H9 (cell line): ENCODE measurements around the gene TMEM134. TPM values are rescaled to one million over a fixed set of nuclear protein-coding genes. Genes with fewer than 3 reads are reported as not detected.

ENCODE experiments used
- DNase-seq: peaks from one replicate; pipeline ENCODE4 v3.0.0-alpha.2; 2017
- H2AFZ ChIP-seq: one replicate; pipeline ENCODE4 v1.6.1; 2013; ENCODE audit warnings: mild to moderate bottlenecking, low read length, control low read depth, moderate library complexity
- H2AK5ac ChIP-seq: 2 replicates; pipeline ENCODE4 v1.6.1; 2013; ENCODE audit warnings: low read length, control low read depth, mixed read lengths; ENCODE audit not compliant: insufficient read length
- H2BK120ac ChIP-seq: one replicate; pipeline ENCODE4 v1.6.1; 2013; ENCODE audit warnings: low read depth, mild to moderate bottlenecking, low read length, control low read depth, inconsistent platforms; ENCODE audit not compliant: poor library complexity, severe bottlenecking
- H2BK12ac ChIP-seq: 2 replicates; pipeline ENCODE4 v1.6.1; 2013; ENCODE audit warnings: low read length, control low read depth, mixed read lengths, low read depth; ENCODE audit not compliant: insufficient read length
- H2BK15ac ChIP-seq: 2 replicates; pipeline ENCODE4 v1.6.1; 2013; ENCODE audit warnings: low read depth, low read length, control low read depth
- H2BK20ac ChIP-seq: one replicate; pipeline ENCODE4 v1.6.1; 2013; ENCODE audit warnings: low read depth, mild to moderate bottlenecking, low read length, control low read depth, inconsistent platforms; ENCODE audit not compliant: poor library complexity, severe bottlenecking
- H2BK5ac ChIP-seq: 2 replicates; pipeline ENCODE4 v1.6.1; 2013; ENCODE audit warnings: low read length, control low read depth, mixed read lengths; ENCODE audit not compliant: insufficient read length
- H3K14ac ChIP-seq: 2 replicates; pipeline ENCODE4 v1.6.1; 2013; ENCODE audit warnings: low read length, control low read depth; ENCODE audit not compliant: insufficient read depth
- H3K18ac ChIP-seq: 2 replicates; pipeline ENCODE4 v1.6.1; 2013; ENCODE audit warnings: low read depth, mild to moderate bottlenecking, mixed read lengths, low read length, control low read depth; ENCODE audit not compliant: insufficient read length
- H3K23ac ChIP-seq: 2 replicates; pipeline ENCODE4 v1.6.1; 2013; ENCODE audit warnings: low read length, control low read depth, mixed read lengths, low read depth; ENCODE audit not compliant: insufficient read length
- H3K23me2 ChIP-seq: 2 replicates; pipeline ENCODE4 v1.6.1; 2013; ENCODE audit warnings: low read depth, mild to moderate bottlenecking, mixed read lengths, low read length, control low read depth; ENCODE audit not compliant: insufficient read length, poor library complexity, severe bottlenecking
- H3K27ac ChIP-seq: 2 replicates; pipeline ENCODE4 v1.5.1; 2013; ENCODE audit warnings: low read length, control low read depth, mixed read lengths, low read depth; ENCODE audit not compliant: insufficient read length
- H3K27me3 ChIP-seq: 2 replicates; pipeline ENCODE4 v1.6.1; 2013; ENCODE audit warnings: low read length, control low read depth, inconsistent platforms; ENCODE audit not compliant: insufficient read depth
- H3K4ac ChIP-seq: 2 replicates; pipeline ENCODE4 v1.6.1; 2013; ENCODE audit warnings: low read depth, mild to moderate bottlenecking, control low read depth, inconsistent platforms, low read length, moderate library complexity
- H3K4me1 ChIP-seq: 2 replicates; pipeline ENCODE4 v1.6.1; 2013; ENCODE audit warnings: low read length, control low read depth, inconsistent platforms; ENCODE audit not compliant: insufficient read depth
- H3K4me2 ChIP-seq: 2 replicates; pipeline ENCODE4 v1.6.1; 2013; ENCODE audit warnings: low read length, control low read depth, mixed read lengths; ENCODE audit not compliant: insufficient read length, insufficient read depth
- H3K56ac ChIP-seq: 2 replicates; pipeline ENCODE4 v1.6.1; 2013; ENCODE audit warnings: low read depth, mild to moderate bottlenecking, mixed read lengths, low read length, control low read depth; ENCODE audit not compliant: insufficient read length
- H3K79me1 ChIP-seq: 2 replicates; pipeline ENCODE4 v1.6.1; 2013; ENCODE audit warnings: low read depth, mild to moderate bottlenecking, moderate library complexity, low read length, control low read depth, inconsistent platforms; ENCODE audit not compliant: insufficient read depth, poor library complexity, severe bottlenecking
- H3K79me2 ChIP-seq: 2 replicates; pipeline ENCODE4 v1.6.1; 2013; ENCODE audit warnings: low read length, control low read depth, inconsistent platforms; ENCODE audit not compliant: insufficient read depth
- H3K9ac ChIP-seq: 2 replicates; pipeline ENCODE4 v1.6.1; 2013; ENCODE audit warnings: low read length, control low read depth, mixed read lengths; ENCODE audit not compliant: insufficient read length; ENCODE audit errors: extremely low read depth
- H3K9me3 ChIP-seq: one replicate; pipeline ENCODE4 v1.6.1; 2013; ENCODE audit warnings: low read depth, low read length, inconsistent platforms; ENCODE audit not compliant: control insufficient read depth
- H3T11ph ChIP-seq: one replicate; pipeline ENCODE4 v1.6.1; 2013; ENCODE audit warnings: mild to moderate bottlenecking, low read length, control low read depth, inconsistent platforms
- H4K20me1 ChIP-seq: one replicate; pipeline ENCODE4 v1.6.1; 2013; ENCODE audit not compliant: control insufficient read depth, insufficient read length, insufficient read depth
- H4K5ac ChIP-seq: 2 replicates; pipeline ENCODE4 v1.6.1; 2013; ENCODE audit warnings: low read depth, mild to moderate bottlenecking, mixed read lengths, low read length, control low read depth; ENCODE audit not compliant: insufficient read length
- H4K8ac ChIP-seq: replicated peaks from 2 replicates; pipeline ENCODE4 v1.6.1; 2013; ENCODE audit warnings: low read length, control low read depth, mixed read lengths, low read depth; ENCODE audit not compliant: insufficient read length
- H4K91ac ChIP-seq: 2 replicates; pipeline ENCODE4 v1.6.1; 2013; ENCODE audit warnings: low read depth, mild to moderate bottlenecking, moderate library complexity, mixed read lengths, low read length, control low read depth; ENCODE audit not compliant: insufficient read length
- H3K27ac Mint-ChIP-seq, 3 experiments: 2 replicates in 2 of 3; 3 replicates in 1 of 3; pipeline ENCODE4 v1.8.0; 2020 to 2021; ENCODE audit warnings: mixed read lengths in 3 of 3, mild to moderate bottlenecking in 1 of 3, moderate library complexity in 1 of 3
- H3K27me3 Mint-ChIP-seq: 2 replicates; pipeline ENCODE4 v1.8.0; 2021; ENCODE audit warnings: low read depth, mild to moderate bottlenecking, moderate library complexity, mixed read lengths
- H3K36me3 Mint-ChIP-seq, 3 experiments: 2 replicates in 2 of 3; 3 replicates in 1 of 3; pipeline ENCODE4 v1.8.0; 2020 to 2021; ENCODE audit warnings: low read depth in 3 of 3, mixed read lengths in 3 of 3; ENCODE audit not compliant: insufficient read depth in 1 of 3
- H3K4me1 Mint-ChIP-seq, 2 experiments: 2 replicates each; pipeline ENCODE4 v1.8.0; 2020; ENCODE audit warnings: mixed read lengths in 2 of 2
- H3K4me3 Mint-ChIP-seq, 2 experiments: 2 replicates in 1 of 2; 3 replicates in 1 of 2; pipeline ENCODE4 v1.8.0; 2020 to 2021; ENCODE audit warnings: mild to moderate bottlenecking in 2 of 2, mixed read lengths in 2 of 2, moderate library complexity in 1 of 2
- H3K9me3 Mint-ChIP-seq, 2 experiments: 2 replicates in 1 of 2; 3 replicates in 1 of 2; pipeline ENCODE4 v1.8.0; 2020; ENCODE audit warnings: mild to moderate bottlenecking in 2 of 2, mixed read lengths in 2 of 2, moderate library complexity in 1 of 2
- WGBS: extraction: QIAGEN DNeasy Blood & Tissue Kit; methylation state at CpG from one replicate; pipeline ENCODE4 v1.1.7; 2013; ENCODE audit warnings: missing lambda C conversion rate, low lambda C conversion rate, mixed read lengths; ENCODE audit not compliant: insufficient read length; ENCODE audit errors: extremely low coverage; 5-methylcytosine and 5-hydroxymethylcytosine counted together
- total RNA-seq: library from RNA; stranded (reverse); gene quantifications from 2 replicates; pipeline ENCODE4 v1.2.1, GENCODE V29; 2021
- TF ChIP-seq, protein P1 (sequence below): fragments of 200-600 bp; sonication (generic); conservative IDR thresholded peaks from 3 replicates; pipeline ENCODE4 v1.8.0; 2021; ENCODE audit warnings: antibody characterized with exemption, mild to moderate bottlenecking

TMEM134 gene
- total RNA-seq, 1 experiment from 2014 or later: 53.6 TPM

DNA sequence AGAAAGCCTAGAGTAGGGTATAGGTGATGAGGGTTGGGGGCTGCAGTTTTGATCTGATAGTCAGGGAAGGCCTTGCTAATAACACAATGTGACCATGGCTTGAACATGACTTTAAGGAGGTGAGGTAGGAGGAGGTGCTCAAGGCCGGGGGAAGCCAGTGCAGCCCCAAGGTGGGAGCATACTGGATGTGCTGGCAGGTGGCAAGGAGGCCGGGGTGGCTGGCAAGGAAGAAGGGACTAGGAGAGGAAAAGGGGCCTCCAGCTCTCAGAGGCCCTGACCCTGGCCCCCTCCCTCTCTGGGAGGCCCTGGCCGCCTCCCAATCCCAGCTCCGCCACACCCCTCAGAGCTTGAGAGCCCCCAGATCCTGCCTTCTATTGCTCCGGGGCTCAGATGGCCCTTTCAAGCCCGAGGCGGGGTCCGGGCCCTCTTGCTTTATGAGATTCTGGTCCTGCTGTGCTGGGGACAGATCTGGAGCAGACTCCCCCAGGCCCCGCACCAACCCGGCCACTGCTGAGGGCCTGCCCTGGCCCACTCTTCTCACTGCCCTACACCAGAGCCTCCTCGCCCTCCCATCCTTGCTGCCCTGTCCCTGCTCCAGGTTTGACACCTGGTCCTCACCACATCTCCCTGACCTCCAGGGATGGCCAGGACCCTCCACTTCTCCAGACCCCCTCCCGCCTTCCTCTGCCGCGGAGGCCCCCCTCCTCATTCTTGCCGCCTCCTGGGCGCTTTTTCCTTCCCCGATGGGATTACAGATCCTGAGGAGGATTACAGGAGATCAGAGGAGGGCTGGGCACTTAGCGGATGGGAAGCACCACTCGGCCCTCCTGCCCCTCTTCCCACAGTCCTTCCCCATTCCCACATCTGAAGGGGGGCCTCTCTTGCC, 34.3 kb upstream of the TMEM134 start:
- Histone ChIP-seq H3K27ac (no peak overlapping the region), H4K91ac (no peak overlapping the region), H2BK5ac (no peak overlapping the region), H4K8ac (no peak overlapping the region), H3K4me1 (no peaks in the 10 kb centered on the region), H3K9ac (no peak overlapping the region), H3K14ac (no peak overlapping the region), H3K23me2 (peaks cover 12% of the 10 kb centered on the region), H2BK120ac (no peak overlapping the region), H3K79me2 (no peaks in the 10 kb centered on the region), H3K23ac (no peak overlapping the region), H3K18ac (no peak overlapping the region), H2BK15ac (no peak overlapping the region), H3K27me3 (no peaks in the 10 kb centered on the region), H3K56ac (no peak overlapping the region), H4K20me1 (no peaks in the 10 kb centered on the region), H4K5ac (no peak overlapping the region), H2BK20ac (no peak overlapping the region), H2AFZ (no peak overlapping the region), H3T11ph (no peak overlapping the region), H3K4ac (no peak overlapping the region), H3K4me2 (peak overlapping the region; percentile 88), H2AK5ac (no peak overlapping the region), H2BK12ac (no peak overlapping the region), H3K9me3 (no peaks in the 10 kb centered on the region), H3K79me1 (no peaks in the 10 kb centered on the region)
- Mint-ChIP-seq H3K27ac (no peak overlapping the region), H3K4me1 (peaks cover 13 to 24% of the 10 kb centered on the region in 2 experiments), H3K9me3 (no peaks in the 10 kb centered on the region; a peak in 1 of 5 replicates), H3K36me3 (peaks cover 10 to 29% (median 19%) of the 10 kb centered on the region in 3 experiments), H3K27me3 (peaks cover 10% of the 10 kb centered on the region), H3K4me3 (peak overlapping the region; percentile 54 to 74)
- DNase-seq: no peak
- WGBS: no CpG with 5 or more reads among the region's 19 CpGs
- TF ChIP-seq, protein P1, sequence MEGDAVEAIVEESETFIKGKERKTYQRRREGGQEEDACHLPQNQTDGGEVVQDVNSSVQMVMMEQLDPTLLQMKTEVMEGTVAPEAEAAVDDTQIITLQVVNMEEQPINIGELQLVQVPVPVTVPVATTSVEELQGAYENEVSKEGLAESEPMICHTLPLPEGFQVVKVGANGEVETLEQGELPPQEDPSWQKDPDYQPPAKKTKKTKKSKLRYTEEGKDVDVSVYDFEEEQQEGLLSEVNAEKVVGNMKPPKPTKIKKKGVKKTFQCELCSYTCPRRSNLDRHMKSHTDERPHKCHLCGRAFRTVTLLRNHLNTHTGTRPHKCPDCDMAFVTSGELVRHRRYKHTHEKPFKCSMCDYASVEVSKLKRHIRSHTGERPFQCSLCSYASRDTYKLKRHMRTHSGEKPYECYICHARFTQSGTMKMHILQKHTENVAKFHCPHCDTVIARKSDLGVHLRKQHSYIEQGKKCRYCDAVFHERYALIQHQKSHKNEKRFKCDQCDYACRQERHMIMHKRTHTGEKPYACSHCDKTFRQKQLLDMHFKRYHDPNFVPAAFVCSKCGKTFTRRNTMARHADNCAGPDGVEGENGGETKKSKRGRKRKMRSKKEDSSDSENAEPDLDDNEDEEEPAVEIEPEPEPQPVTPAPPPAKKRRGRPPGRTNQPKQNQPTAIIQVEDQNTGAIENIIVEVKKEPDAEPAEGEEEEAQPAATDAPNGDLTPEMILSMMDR: no peak
